HG02610 (cell line): ENCODE data around the gene LBHD2.
"Not testable (repeated sequence)": the region's sequence is repeated elsewhere in the genome, so short reads cannot be mapped to it uniquely, and the experiment has no call there.

Experiments used
- ATAC-seq: cut with Tn5 transposase; IDR thresholded peaks from one replicate; pipeline ENCODE4 v1.9.1; 2021; ENCODE audit warnings: mild to moderate bottlenecking, moderate library complexity; ENCODE audit not compliant: unreplicated experiment

The LBHD2 gene

DNA sequence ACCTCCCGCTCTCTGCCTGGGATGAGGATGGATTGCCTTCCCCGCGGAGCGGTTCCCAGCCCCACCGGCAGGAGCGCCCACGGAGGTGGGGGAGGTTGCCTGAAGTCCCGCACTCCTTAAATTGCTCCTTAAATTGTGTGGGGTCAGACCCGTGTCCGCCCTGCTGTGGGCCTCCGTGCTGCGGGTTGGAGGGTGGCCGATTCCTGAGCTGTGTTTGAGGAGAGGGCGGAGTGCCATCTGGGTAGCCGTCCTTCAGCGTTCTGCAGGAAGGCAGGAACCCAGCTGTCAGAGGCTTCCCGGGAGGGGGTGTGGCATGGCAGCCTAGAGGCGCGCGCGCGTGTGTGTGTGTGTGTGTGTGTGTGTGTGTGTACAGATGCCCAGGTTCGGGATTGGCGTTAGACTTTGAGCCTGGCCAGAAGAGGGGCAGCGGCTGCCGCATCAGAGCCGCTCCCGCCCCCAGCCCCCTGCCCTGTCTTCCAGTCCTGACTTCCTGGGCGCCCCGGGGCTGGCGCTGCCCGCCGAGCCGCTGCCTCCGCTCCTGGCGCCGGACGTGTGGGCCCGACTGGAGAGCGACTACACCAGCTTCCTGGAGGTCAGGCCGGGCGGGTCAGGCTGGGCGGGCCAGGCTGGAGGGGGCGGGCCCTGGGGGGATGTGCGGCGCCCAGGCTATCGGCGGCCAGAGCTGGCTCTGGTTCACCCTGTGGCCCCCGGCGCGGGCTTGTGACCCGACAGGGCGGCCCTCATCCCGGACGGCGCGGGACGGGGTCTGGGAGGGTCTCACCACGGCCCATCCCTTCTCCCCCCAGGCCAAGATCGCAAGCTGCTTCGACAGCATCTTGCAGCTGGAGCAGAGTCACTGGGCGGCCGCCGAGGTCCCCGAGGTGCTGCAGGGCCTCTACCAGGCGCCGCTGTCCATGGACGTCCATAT is 19.7 kb downstream of the LBHD2 start:
- no peak for ATAC-seq

DNA sequence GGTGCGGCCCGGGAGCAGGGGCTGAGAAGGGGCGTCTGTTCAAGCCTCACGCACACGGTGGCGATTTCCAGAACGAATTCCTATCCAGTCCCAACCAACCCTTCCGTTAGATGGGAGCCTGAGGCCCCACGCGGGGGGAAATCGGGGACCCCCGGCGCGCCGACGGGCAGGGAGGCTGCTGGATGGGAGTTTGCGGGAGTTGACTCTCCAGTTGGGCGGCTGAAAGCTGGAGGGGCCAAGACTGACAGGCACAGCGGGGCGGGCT is 20.3 kb downstream of the LBHD2 start:
- ATAC-seq, result no peak

DNA sequence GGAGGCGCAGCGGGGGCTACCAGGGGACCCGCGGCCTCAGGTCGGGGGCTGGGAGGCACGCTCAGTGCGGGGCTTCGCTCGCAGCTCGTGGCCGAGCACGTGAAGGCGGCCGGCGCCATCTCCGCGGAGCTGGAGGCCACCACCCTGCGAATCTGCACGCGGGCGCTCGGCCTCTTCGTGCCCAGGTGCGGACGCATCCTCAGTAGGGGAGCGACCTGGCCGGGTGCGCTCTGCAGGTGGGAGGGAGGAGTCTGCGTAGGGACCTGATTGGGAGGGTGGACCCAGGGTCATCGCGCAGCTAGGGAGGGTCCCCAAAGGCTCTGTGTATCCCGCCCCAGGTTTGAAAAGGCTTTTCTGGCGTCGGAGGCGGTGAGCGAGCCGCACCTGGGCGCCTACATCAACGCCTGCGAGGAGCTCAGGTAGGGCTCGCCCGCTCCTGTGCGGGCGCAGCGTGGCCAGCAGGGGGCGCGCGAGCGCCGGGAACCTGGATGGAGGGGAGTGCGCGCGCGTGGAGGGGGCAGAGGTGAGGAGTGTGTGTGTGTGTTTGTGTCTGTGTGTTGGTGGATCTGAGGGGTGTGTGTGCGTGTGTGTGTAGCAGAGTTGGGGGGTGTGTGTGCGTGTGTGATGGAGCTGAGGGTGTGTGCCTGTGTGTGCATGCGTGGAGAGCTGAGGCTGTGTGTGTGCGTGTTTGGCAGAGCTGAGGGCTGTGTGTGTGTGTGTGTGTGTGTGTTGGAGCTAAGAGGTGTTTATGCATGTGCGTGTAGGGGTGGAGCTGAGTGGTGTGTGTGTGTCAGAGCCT is 20.8 kb downstream of the LBHD2 start:
- peak; percentile 46 for ATAC-seq

DNA sequence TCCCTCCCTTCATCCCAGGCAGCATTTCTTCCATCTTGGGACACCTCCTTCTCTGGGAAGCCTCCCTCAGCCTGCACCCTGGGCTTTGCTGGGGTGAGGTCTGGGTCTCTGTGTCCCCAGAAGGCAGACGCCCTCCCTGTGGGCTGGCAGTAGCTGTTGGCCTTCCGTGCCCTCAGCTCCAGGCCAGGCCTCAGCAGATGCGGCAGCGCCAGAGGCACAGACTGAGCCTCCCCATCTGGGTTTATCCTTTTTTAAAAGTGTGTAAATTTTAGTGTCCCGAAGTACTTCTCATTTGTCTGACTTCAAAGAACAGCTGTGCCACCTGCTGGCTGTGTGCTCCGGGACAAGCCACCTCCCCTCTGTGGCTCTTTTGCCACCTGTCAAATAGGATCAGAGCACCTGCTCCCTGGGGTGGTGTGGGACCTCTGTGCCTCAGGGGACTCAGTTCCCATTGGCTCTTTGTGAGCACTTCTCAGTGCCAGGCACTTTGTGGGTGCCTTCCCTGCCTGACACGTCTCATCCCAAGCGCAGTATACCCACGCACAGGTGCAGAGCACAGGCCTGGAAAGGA is 21.7 kb downstream of the LBHD2 start:
- no peak for ATAC-seq

DNA sequence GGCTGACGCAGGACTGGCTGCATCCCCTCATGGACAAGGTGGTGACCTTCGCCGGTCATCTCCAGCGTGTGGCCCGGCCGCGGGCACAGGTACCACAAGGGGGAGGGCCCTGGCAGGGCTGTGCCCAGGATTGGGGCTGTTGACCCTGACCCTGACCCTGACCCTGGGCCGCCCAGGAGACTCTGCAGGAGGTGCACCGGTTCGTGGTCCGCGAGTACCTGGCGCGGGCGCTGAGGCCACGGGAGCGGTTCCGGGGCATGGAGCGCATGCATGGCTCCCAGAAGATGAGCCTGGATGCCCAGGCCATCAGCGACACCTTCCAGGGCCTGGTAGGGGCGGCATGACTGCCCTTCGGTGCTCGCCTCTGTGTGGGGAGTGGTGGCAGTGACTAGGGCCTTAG is 23.4 kb downstream of the LBHD2 start:
- ATAC-seq, result no peak

DNA sequence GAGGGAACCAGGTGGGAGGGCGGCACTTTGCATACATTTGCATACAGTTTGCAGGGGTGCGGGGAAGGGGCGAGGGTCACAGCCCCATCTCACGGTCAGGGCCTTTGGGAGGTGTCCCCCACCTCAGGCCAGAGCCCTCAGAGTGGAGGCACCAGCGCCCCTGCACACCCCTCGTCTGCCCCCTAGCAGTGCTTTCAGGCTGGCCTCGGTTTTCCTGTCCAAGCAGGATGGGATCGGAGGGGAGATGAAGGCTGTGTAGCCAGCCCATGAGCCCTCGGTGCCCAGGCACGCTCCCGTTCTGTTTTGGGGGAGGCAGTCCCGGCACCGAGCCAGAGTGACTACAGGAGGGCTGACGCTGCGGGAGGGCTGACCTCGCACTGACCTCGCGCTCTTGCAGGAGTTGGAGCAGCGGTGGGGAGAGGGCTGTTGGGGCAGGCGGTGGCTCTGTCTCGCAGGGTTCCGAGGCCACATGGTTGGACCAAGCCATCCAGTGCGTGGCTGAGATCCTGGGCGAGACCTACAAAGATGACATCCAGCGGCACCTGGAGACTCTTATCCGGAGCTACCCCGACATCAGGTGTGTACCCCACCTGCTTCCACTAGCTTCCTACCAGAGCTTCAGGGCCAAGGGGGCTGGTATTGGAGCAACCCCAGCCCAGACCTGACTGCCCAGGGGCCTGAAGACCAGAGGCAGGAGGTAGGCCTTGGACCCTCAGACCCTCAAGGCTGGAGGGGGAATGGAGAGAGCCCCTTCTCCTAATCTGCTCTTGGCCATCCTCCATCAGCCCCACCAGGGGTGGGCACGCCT is 24.1 kb downstream of the LBHD2 start:
- no peak for ATAC-seq

DNA sequence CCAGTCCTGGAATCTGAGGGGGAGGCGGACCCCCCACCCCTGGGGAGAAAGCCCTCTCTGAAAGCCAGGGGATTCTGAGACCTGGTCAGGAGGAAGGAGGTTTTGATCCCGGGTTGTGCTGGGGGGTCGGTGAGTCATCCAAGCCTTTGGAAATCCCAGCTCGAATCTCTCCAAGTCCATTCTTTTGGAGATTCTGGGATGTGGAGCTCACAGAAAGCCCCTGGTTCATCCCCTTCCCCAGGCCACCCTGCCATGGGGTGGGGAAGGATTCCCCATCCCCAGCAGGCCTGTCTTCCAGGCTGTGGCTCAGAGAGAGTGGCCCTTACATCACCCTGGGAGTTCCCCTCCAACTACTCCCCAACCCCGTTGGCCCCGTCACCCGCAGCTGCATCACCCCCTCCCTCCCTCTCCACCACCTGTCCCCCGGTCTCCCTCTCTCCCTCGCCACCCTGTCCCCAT is 24.8 kb downstream of the LBHD2 start:
- peak; percentile 35 for ATAC-seq

DNA sequence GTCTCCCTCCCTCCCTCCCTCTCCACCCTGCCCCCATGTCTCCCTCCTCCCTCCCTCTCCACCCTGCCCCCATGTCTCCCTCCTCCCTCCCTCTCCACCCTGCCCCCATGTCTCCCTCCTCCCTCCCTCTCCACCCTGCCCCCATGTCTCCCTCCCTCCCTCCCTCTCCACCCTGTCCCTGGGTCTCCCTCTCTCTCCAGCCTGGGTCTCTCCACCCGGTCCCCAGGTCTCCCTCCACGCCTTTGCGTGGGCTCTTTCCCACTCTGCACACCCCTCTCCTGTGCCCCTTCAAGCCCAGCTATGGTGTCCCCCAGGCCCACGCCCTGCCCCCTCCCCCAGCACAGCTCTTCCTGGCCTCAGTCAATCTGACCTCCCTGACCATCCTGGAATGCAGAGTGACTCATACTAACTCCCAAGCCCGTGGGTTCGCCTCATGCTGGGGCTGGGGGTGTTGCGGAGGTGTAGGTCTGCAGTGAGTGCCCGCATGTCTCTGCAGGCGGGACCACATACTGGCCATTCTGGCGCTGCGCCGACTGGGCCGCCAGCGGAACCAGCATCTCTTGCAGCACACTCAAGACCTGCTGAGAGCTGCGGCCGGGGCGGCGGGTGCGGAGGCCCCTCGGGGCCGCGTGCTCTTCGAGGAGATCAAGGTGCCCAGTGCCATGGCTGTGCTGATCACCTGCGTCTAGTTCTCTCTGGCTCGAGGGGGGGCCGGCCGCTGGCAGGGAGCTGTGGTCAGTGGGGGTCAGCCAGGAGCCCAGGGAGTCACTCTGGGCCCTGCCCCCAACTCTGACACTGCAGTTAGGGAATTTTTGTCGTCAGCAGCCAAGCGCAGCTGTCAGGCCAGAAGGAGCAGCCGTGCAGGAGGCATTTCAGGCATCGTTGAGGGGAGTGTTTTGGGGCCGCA is 25.8 kb downstream of the LBHD2 start:
- ATAC-seq, result no peak

DNA sequence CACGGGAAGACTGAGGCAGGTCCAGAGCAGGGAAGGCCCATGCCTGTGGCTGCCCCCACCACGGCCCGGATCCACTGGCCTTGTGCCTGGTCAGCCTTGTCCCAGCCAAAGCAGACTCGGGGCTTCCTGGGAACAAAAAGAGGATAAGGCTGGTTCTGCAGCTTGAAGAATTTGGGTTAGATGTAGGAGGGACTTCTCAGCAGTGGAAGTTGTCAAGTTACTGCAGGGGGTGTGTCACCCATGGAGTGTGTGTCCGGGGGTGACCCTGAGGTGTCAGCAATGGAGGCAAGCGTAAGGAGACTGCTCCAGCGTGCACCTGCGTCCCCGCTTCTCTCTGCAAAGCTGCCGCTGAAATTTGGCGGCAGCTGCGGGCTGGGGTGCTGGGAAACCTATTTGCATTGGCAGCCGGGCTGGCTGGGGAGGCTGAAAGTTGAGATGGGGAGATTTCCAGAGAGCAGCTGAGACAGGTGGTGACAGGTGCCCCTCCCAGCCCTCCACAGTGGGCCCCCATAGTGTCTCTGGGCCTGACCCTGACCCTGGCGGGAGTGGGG is 26.7 kb downstream of the LBHD2 start:
- ATAC-seq, result no peak

DNA sequence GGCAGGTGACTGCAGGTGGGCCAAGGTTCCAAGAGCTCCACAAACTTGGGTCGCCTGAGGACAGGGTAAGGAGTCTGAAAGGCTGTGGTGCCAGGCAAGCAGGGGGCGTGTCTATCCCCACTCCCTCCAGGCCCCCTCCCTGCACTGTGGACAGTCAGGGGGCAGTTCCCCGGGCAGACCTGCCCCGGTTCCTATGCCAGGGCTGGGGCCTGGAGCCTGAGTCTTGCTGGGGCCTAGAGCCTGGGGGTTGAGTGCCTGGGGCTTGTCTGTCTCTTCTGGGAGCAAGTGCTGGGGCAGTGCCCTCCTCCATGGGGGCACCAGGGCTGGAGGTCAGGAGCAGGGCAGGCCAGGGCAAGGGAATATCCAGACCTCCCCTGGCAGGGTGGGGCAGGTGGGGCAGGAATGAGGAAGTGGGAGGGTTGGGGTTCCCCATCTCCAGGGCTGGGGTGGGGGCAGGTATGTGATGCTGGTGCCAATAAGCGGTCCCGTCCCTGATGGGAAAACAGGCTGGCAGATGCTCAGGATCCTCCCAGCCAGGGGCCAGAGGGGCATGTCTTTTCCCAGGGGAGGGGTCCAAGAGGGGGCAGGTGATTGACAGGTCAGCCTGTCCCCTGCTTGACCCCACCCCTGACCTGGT is 27.3 kb downstream of the LBHD2 start:
- ATAC-seq, result no peak

DNA sequence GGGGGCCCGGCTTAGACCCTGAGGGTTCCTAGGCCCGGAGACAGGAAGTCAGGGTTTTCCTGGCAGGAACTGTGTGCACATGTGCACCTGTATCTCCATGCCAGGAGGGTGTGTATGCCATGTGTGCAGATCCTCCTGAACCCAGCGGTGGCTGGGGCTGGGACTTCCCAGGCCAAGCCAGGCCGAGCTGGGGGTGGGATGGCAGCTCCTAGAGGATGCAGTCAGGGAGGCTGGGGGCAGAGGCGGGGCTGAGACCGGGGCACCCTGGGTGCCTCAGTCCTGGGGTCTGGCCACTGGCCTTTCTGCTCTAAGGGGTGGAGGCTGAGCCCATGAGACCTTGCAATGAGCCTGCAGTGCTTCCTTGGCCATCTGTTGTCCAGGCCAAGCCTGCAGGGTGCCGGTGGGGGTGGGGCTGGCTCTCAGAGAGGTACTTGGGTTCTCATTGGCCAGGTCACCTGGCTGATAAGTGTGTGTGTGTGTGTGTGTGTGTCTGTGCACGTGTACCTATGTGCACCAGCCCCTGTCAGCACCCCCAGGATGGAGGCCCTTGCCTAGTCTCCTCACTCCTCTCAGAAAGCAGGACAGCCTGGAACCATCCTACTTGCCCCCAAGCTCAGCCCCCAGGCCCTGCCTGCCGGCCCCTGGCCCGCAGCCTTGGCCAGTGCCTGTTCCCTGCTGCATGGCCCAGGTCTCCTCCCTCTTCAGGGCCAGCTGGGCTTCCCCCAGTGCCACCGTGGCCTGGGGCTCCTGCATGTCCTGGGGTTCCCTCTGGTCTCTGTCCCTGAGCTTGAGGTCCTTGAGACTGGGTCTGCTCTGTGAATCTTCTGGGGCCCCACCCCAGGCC is 28.6 kb downstream of the LBHD2 start:
- ATAC-seq, result no peak

DNA sequence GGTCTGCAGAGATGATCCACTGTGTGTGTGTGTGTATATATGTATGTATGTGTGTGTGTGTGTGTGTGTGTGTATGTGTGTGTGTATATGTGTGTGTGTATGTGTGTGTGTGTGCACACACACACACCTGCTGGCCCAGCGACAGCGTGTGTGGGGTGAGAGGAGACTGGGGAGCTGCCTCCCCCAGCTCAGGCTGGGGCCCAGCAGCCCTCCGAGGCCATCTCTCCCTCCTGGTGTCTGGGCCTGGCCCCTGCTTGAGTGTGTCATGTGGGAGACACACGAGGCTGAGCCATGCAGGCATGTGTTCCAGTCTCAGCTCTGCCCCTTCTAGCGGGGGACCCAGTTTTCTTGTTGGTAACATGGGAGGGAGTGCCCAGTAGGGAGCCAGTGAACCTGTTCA is 29.3 kb downstream of the LBHD2 start:
- no peak for ATAC-seq

DNA sequence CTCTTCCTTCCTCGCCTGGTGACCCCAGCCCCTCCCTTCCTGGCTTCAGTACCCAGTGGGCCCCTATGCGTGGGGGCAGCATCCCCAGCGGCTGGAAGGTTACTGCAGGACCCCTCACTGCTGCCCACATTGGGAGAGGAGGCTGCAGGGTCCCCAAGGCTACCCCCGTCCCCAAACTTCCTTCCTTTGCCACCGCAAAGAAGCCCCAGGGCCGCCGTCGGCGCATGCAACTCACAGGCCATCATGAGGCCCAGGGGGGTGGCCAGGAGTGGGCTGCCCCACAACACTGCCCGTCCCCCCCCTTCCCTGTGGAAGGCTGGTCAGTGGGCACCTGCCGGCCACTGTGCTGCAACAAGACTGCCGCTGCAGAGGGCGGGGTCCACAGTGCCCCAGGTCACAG is 29.8 kb downstream of the LBHD2 start:
- no peak for ATAC-seq

DNA sequence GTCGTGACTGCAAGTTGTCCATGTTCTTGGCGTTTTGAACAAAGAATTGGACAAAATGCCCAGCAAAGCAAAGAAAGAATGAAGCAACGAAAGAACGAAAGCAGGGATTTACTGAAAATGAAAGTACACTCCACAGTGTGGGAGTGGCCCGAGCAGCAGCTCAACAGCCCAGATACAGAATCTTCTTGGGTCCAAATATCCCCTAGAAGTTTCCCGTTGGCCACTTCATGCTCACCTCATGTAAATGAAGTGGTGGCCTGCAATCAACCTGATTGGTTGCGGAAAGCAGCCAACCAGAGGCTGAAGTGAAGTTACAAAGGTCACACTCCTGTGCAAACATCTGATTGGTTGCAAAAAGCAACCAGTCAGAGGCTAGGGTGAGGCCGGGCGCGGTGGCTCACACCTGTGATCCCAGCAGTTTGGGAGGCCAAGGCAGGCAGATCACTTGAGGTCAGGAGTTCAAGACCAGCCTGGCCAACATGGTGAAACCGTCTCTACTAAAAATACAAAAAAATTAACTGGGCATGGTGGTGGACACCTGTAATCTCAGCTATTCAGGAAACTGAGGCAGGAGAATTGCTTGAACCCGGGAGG is 31.2 kb downstream of the LBHD2 start:
- not testable (repeated sequence) for ATAC-seq

DNA sequence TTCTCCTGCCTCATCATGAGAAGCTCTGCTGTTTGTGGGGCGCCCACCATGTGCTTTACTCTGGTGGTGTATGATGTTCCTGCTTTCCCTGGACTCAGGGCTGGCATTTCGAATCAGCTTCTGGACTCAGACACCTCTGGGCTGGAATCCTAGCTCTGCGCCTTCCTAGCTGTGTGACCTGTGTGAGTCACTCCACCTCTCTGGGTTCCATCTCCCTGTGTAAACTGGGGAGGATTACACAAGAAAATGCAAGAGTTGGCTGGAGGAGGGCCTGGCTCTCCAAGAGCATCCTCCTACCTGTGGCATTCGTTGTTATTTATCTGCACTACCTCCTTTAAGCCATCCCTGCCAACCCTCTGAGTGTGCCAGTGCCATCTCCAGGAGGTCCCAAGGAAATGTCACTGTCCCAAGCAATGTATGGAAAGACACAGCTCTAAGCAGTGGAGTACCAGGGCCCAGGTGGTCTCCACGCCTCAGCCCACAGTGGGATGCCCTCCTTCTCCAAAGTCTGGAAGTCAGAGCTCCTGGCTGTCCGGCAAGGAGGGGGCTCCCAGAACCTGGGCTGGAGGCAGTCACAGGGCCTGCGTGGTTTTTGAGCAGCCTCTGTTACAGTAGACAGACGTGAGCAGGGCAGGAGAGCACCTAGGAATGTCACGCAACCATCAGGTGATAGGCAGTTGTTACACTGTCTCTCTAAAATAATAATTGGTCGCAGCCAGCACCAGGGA is 32.0 kb downstream of the LBHD2 start:
- no peak for ATAC-seq

DNA sequence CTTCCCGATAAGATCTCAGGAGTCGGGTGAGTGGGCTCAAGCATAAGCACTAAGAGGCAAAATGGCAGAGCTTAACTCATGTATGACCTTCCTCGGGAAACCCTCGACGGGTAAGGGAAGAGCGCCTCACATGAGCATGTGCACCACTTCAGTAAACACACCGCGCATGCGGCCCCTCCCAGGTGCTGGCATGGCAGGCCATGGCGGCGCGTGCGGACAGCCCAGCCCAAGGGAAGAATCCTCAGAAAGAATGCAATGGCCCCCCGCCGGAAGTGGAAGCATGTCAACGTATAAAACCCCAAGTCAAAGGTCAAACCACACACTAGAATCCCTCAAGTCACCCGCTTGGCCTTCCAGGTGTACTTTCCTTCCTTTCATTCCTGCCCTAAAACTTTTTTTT is 32.6 kb downstream of the LBHD2 start:
- ATAC-seq, result no peak

DNA sequence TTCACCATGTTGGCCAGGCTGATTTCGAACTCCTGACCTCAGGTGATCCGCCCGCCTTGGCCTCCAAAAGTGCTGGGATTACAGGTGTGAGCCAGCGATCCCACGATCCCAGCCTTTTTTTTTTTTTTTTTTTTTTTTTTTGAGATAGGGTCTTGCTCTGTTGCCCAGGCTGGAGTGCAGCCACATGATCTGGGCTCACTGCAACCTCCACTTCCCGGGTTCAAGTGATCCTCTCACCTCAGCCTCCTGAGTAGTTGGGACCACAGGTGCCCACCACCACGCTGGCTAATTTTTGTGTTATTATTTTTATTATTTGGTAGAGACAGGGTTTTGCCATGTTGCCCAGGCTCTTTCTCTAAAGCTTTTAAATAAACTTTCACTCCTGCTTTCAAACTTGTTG is 33.5 kb downstream of the LBHD2 start:
- not testable (repeated sequence) for ATAC-seq
